ENCODE results near the gene PNMT. TPM values are rescaled to one million over a fixed set of nuclear protein-coding genes. Genes with fewer than 3 reads are reported as not detected.

The PNMT gene
- total RNA-seq, 1 donor from 2014 or later = not detected

GRCh38 chr17:39627712-39628516, 40.3 kb upstream of the PNMT start:
- H3K27me3 Mint-ChIP-seq = peaks cover 56% of the 10 kb centered on the region
- intact Hi-C loops (cut with micrococcal nuclease) = no loop called here
- no peaks in the 10 kb centered on the region for H3K9me3 Mint-ChIP-seq
- DNase-seq = no peak
- peaks cover 19% of the 10 kb centered on the region for H3K4me1 Mint-ChIP-seq
- no peak overlapping the region for H3K27ac Mint-ChIP-seq
- H3K36me3 Mint-ChIP-seq (ENCODE audit: low read depth) = no peaks in the 10 kb centered on the region
- no peak overlapping the region for H3K4me3 Mint-ChIP-seq

- no peak overlapping the region for H3K27ac Mint-ChIP-seq
- H3K4me1 Mint-ChIP-seq = peaks cover 16% of the 10 kb centered on the region
- no peak for DNase-seq
- no peaks in the 10 kb centered on the region for H3K36me3 Mint-ChIP-seq (ENCODE audit: low read depth)
- H3K9me3 Mint-ChIP-seq = no peaks in the 10 kb centered on the region
- H3K4me3 Mint-ChIP-seq = no peak overlapping the region
- intact Hi-C loops (cut with micrococcal nuclease) = no loop called here
- peaks cover 54% of the 10 kb centered on the region for H3K27me3 Mint-ChIP-seq
Observed at GRCh38 chr17:39628655-39629493, 39.4 kb upstream of the PNMT start.

GRCh38 chr17:39629494-39629880, 38.8 kb upstream of the PNMT start:
- intact Hi-C loops (cut with micrococcal nuclease) = no loop called here
- no peak for DNase-seq
- H3K27ac Mint-ChIP-seq = no peak overlapping the region
- no peaks in the 10 kb centered on the region for H3K9me3 Mint-ChIP-seq
- no peak overlapping the region for H3K4me3 Mint-ChIP-seq
- H3K4me1 Mint-ChIP-seq = peaks cover 17% of the 10 kb centered on the region
- no peaks in the 10 kb centered on the region for H3K36me3 Mint-ChIP-seq (ENCODE audit: low read depth)
- H3K27me3 Mint-ChIP-seq = peaks cover 50% of the 10 kb centered on the region

- Mint-ChIP-seq H3K4me3 (no peak overlapping the region), H3K4me1 (peaks cover 17% of the 10 kb centered on the region), H3K27me3 (peaks cover 46% of the 10 kb centered on the region), H3K36me3 (ENCODE audit: low read depth) (no peaks in the 10 kb centered on the region), H3K9me3 (no peaks in the 10 kb centered on the region), H3K27ac (no peak overlapping the region)
- no peak for DNase-seq
- intact Hi-C loops (cut with micrococcal nuclease) = no loop called here
Observed at GRCh38 chr17:39629898-39630297, 38.4 kb upstream of the PNMT start.

- peaks cover 15% of the 10 kb centered on the region for H3K4me1 Mint-ChIP-seq
- H3K36me3 Mint-ChIP-seq (ENCODE audit: low read depth) = no peaks in the 10 kb centered on the region
- H3K9me3 Mint-ChIP-seq = no peaks in the 10 kb centered on the region
- DNase-seq = no peak
- H3K4me3 Mint-ChIP-seq = no peak overlapping the region
- no peak overlapping the region for H3K27ac Mint-ChIP-seq
- peaks cover 31% of the 10 kb centered on the region for H3K27me3 Mint-ChIP-seq
- intact Hi-C loops (cut with micrococcal nuclease) = no loop called here
Observed at GRCh38 chr17:39631403-39631802, 36.9 kb upstream of the PNMT start.

GRCh38 chr17:39632153-39632941, 35.9 kb upstream of the PNMT start:
- Mint-ChIP-seq H3K4me3 (no peak overlapping the region), H3K9me3 (no peaks in the 10 kb centered on the region), H3K36me3 (ENCODE audit: low read depth) (no peaks in the 10 kb centered on the region), H3K4me1 (peaks cover 15% of the 10 kb centered on the region), H3K27me3 (peaks cover 25% of the 10 kb centered on the region), H3K27ac (no peak overlapping the region)
- no peak for DNase-seq
- intact Hi-C loops (cut with micrococcal nuclease) = no loop called here

- H3K27me3 Mint-ChIP-seq = peaks cover 16% of the 10 kb centered on the region
- intact Hi-C loops (cut with micrococcal nuclease) = loop anchor here (1.0 kb wide), 1 partner anchor 11 kb away; no protein-coding TSS in a partner anchor
- DNase-seq = no peak
- H3K4me3 Mint-ChIP-seq = no peak overlapping the region
- no peaks in the 10 kb centered on the region for H3K36me3 Mint-ChIP-seq (ENCODE audit: low read depth)
- H3K9me3 Mint-ChIP-seq = no peaks in the 10 kb centered on the region
- peaks cover 26% of the 10 kb centered on the region for H3K4me1 Mint-ChIP-seq
- no peak overlapping the region for H3K27ac Mint-ChIP-seq
Observed at GRCh38 chr17:39633570-39634183, 34.6 kb upstream of the PNMT start.

GRCh38 chr17:39634384-39634871, 33.8 kb upstream of the PNMT start:
- Mint-ChIP-seq H3K4me3 (no peak overlapping the region), H3K9me3 (no peaks in the 10 kb centered on the region), H3K27me3 (peaks cover 15% of the 10 kb centered on the region), H3K27ac (no peak overlapping the region), H3K36me3 (ENCODE audit: low read depth) (peaks cover 1% of the 10 kb centered on the region), H3K4me1 (peaks cover 33% of the 10 kb centered on the region)
- intact Hi-C loops (cut with micrococcal nuclease) = loop anchor here (1.0 kb wide), 1 partner anchor 12 kb away; no protein-coding TSS in a partner anchor
- peak; percentile 79 for DNase-seq

- DNase-seq = no peak
- H3K9me3 Mint-ChIP-seq = no peaks in the 10 kb centered on the region
- peak overlapping the region; percentile 90 for H3K4me3 Mint-ChIP-seq
- peaks cover 12% of the 10 kb centered on the region for H3K27me3 Mint-ChIP-seq
- peaks cover 40% of the 10 kb centered on the region for H3K4me1 Mint-ChIP-seq
- H3K36me3 Mint-ChIP-seq (ENCODE audit: low read depth) = peaks cover 3% of the 10 kb centered on the region
- H3K27ac Mint-ChIP-seq = peak overlapping the region; percentile 39
- intact Hi-C loops (cut with micrococcal nuclease) = loop anchor here (2.0 to 5.0 kb wide), 2 partner anchors 51 to 292 kb away; partner anchors contain the start of genes LRRC3C and ORMDL3
Observed at GRCh38 chr17:39635614-39636176, 32.6 kb upstream of the PNMT start.

- Mint-ChIP-seq H3K36me3 (ENCODE audit: low read depth) (peaks cover 3% of the 10 kb centered on the region), H3K9me3 (no peaks in the 10 kb centered on the region), H3K27ac (peak overlapping the region; percentile 79), H3K4me1 (peaks cover 37% of the 10 kb centered on the region), H3K27me3 (peaks cover 5% of the 10 kb centered on the region), H3K4me3 (peak overlapping the region; percentile 90)
- intact Hi-C loops (cut with micrococcal nuclease) = loop anchor here (2.0 to 5.0 kb wide), 2 partner anchors 50 to 291 kb away; partner anchors contain the start of genes LRRC3C and ORMDL3
- DNase-seq = no peak
Observed at GRCh38 chr17:39636587-39636926, 31.7 kb upstream of the PNMT start.

- intact Hi-C loops (cut with micrococcal nuclease) = loop anchor here (1.0 to 5.0 kb wide), 4 partner anchors 50 to 290 kb away; partner anchors contain the start of genes LRRC3C, MIEN1 and ORMDL3
- H3K27me3 Mint-ChIP-seq = no peaks in the 10 kb centered on the region
Observed at GRCh38 chr17:39636927-39637736, 31.1 kb upstream of the PNMT start, which contains the start of gene STARD3. Gene STARD3, plus strand, starts transcription at chr17:39637144. Its CDS starts 16,388 bp downstream, at chr17:39653532.

GRCh38 chr17:39638317-39638716, 29.9 kb upstream of the PNMT start:
- H3K36me3 Mint-ChIP-seq (ENCODE audit: low read depth) = peaks cover 3% of the 10 kb centered on the region
- H3K4me3 Mint-ChIP-seq = peak overlapping the region; percentile 90
- DNase-seq = no peak
- H3K4me1 Mint-ChIP-seq = peaks cover 45% of the 10 kb centered on the region
- intact Hi-C loops (cut with micrococcal nuclease) = loop anchor here (5.0 kb wide), 1 partner anchor 289 kb away; the partner anchor contains the start of genes LRRC3C and ORMDL3
- no peaks in the 10 kb centered on the region for H3K9me3 Mint-ChIP-seq
- H3K27ac Mint-ChIP-seq = no peak overlapping the region
- H3K27me3 Mint-ChIP-seq = no peaks in the 10 kb centered on the region

More at GRCh38 chr17:39636927-39637736, 31.1 kb upstream of the PNMT start, which contains the start of gene STARD3:
- DNase-seq = peak; percentile 97
- Mint-ChIP-seq H3K27ac (peak within 1 kb of the TSS; percentile 79), H3K36me3 (ENCODE audit: low read depth) (peaks cover 3% of the 10 kb centered on the region), H3K4me1 (peaks cover 35% of the 10 kb centered on the region), H3K9me3 (no peaks in the 10 kb centered on the region), H3K4me3 (peak within 1 kb of the TSS; percentile 90)
